Type B pancreatic cell (in vitro differentiated cells): ENCODE measurements around the gene ZMIZ2. TPM values are rescaled to one million over a fixed set of nuclear protein-coding genes. Genes with fewer than 3 reads are reported as not detected.

Experiments used
- DNase-seq: peaks from one replicate; pipeline ENCODE4 v3.0.0; 2021; ENCODE audit warnings: mixed read lengths; ENCODE audit not compliant: unreplicated experiment; ENCODE audit errors: extremely low spot score
- H3K27ac Mint-ChIP-seq: 2 replicates; pipeline ENCODE4 v1.8.0; 2021; ENCODE audit warnings: mild to moderate bottlenecking, mixed read lengths
- H3K27me3 Mint-ChIP-seq: 2 replicates; pipeline ENCODE4 v1.8.0; 2021; ENCODE audit warnings: mixed read lengths
- H3K36me3 Mint-ChIP-seq: 2 replicates; pipeline ENCODE4 v1.8.0; 2021; ENCODE audit warnings: mixed read lengths
- H3K4me1 Mint-ChIP-seq: one replicate; pipeline ENCODE4 v1.8.0; 2021; ENCODE audit warnings: mixed read lengths; ENCODE audit not compliant: unreplicated experiment
- H3K4me3 Mint-ChIP-seq: 2 replicates; pipeline ENCODE4 v1.8.0; 2021; ENCODE audit warnings: mild to moderate bottlenecking, mixed read lengths
- H3K9me3 Mint-ChIP-seq: 2 replicates; pipeline ENCODE4 v1.8.0; 2021; ENCODE audit warnings: mixed read lengths
- CTCF ChIP-seq: fragments of 200-600 bp; sonication (generic); conservative IDR thresholded peaks from 2 replicates; pipeline ENCODE4 v1.5.0; 2021; ENCODE audit warnings: antibody characterized with exemption, mild to moderate bottlenecking
- total RNA-seq: library from RNA; stranded (reverse); gene quantifications from 2 replicates; pipeline ENCODE4 v1.2.1, GENCODE V29; 2021; ENCODE audit warnings: low replicate concordance

The ZMIZ2 gene
- total RNA-seq, 1 donor from 2014 or later: 112 TPM

GRCh38 chr7:44752822-44753221, 4.2 kb downstream of the ZMIZ2 start:
- no peak overlapping the region for H3K27ac Mint-ChIP-seq
- DNase-seq: no peak
- TF ChIP-seq CTCF: no peak
- H3K4me3 Mint-ChIP-seq: no peak overlapping the region
- peaks cover 5% of the 10 kb centered on the region for H3K36me3 Mint-ChIP-seq
- H3K27me3 Mint-ChIP-seq: no peaks in the 10 kb centered on the region
- peaks cover 26% of the 10 kb centered on the region for H3K4me1 Mint-ChIP-seq
- no peaks in the 10 kb centered on the region for H3K9me3 Mint-ChIP-seq

GRCh38 chr7:44754802-44755697, 6.4 kb downstream of the ZMIZ2 start:
- no peak for DNase-seq
- Mint-ChIP-seq H3K27me3 (no peaks in the 10 kb centered on the region), H3K4me3 (no peak overlapping the region), H3K4me1 (peaks cover 21% of the 10 kb centered on the region), H3K27ac (peak overlapping the region; percentile 53), H3K36me3 (peaks cover 8% of the 10 kb centered on the region), H3K9me3 (no peaks in the 10 kb centered on the region)
- no peak for TF ChIP-seq CTCF

GRCh38 chr7:44755698-44756627, 7.3 kb downstream of the ZMIZ2 start:
- H3K27me3 Mint-ChIP-seq: no peaks in the 10 kb centered on the region
- peaks cover 11% of the 10 kb centered on the region for H3K36me3 Mint-ChIP-seq
- H3K4me3 Mint-ChIP-seq: no peak overlapping the region
- no peak overlapping the region for H3K27ac Mint-ChIP-seq
- no peak for TF ChIP-seq CTCF
- H3K9me3 Mint-ChIP-seq: no peaks in the 10 kb centered on the region
- DNase-seq: no peak
- H3K4me1 Mint-ChIP-seq: peaks cover 13% of the 10 kb centered on the region

GRCh38 chr7:44756904-44757303, 8.3 kb downstream of the ZMIZ2 start:
- no peak overlapping the region for H3K4me3 Mint-ChIP-seq
- no peaks in the 10 kb centered on the region for H3K27me3 Mint-ChIP-seq
- TF ChIP-seq CTCF: no peak
- H3K4me1 Mint-ChIP-seq: peaks cover 10% of the 10 kb centered on the region
- peaks cover 14% of the 10 kb centered on the region for H3K36me3 Mint-ChIP-seq
- no peaks in the 10 kb centered on the region for H3K9me3 Mint-ChIP-seq
- no peak overlapping the region for H3K27ac Mint-ChIP-seq
- no peak for DNase-seq

- no peak overlapping the region for H3K27ac Mint-ChIP-seq
- no peaks in the 10 kb centered on the region for H3K27me3 Mint-ChIP-seq
- DNase-seq: no peak
- peaks cover 9% of the 10 kb centered on the region for H3K4me1 Mint-ChIP-seq
- no peaks in the 10 kb centered on the region for H3K9me3 Mint-ChIP-seq
- H3K36me3 Mint-ChIP-seq: peaks cover 16% of the 10 kb centered on the region
- TF ChIP-seq CTCF: no peak
- H3K4me3 Mint-ChIP-seq: no peak overlapping the region
These were observed 8.7 kb downstream of the ZMIZ2 start for GRCh38 chr7:44757311-44757710.
